HepG2 (cell line): ENCODE measurements around the gene TMEM14C. TPM values are rescaled to one million over a fixed set of nuclear protein-coding genes. Genes with fewer than 3 reads are reported as not detected.
"Not testable (repeated sequence)": the region's sequence is repeated elsewhere in the genome, so short reads cannot be mapped to it uniquely, and the experiment has no call there.

Experiments used
- ATAC-seq: fragments of 200-7000 bp; cut with Tn5 transposase; 3 replicates; pipeline ENCODE4 v1.9.1; 2020; ENCODE audit warnings: mild to moderate bottlenecking, moderate library complexity
- BruUV-seq: library from RNA; stranded (reverse); fragments of 400-500 nt; replicated peaks from 2 replicates; lab custom pipeline; 2021; lab: Mats Ljungman, UMichigan
- CTCF ChIA-PET: fragments of 300-600 bp; formaldehyde crosslinking; extraction: SDS; loops from one replicate; lab custom pipeline; 2021; ENCODE audit warnings: low total read pairs, inconsistent platforms, low intra/inter-chr PET ratio; lab: Yijun Ruan, JAX
- POLR2A ChIA-PET: fragments of 350-600 bp; sonication (Branson Sonifier 250); formaldehyde crosslinking; loops from one replicate; lab custom pipeline; 2020; ENCODE audit warnings: antibody characterized with exemption, inconsistent platforms; lab: Yijun Ruan, JAX
- DNase-seq: peaks from one replicate; pipeline ENCODE4 v3.0.0-alpha.2; 2015; ENCODE audit warnings: low spot score
- FAIRE-seq: peaks from 3 replicates; lab custom pipeline; 2011; peaks lifted over from hg19 to GRCh38; lab: Jason Lieb, UNC
- H2AFZ ChIP-seq: one replicate; pipeline ENCODE4 v1.6.1; 2011; ENCODE audit warnings: low read length, inconsistent platforms
- H3K27ac ChIP-seq: fragments of 300-600 bp; 3 replicates; pipeline ENCODE4 v1.8.0; 2011; ENCODE audit warnings: mixed run types, mild to moderate bottlenecking, mixed read lengths, low read length, inconsistent platforms; ENCODE audit not compliant: insufficient read depth; ENCODE audit errors: extremely low read length
- H3K27me3 ChIP-seq, 2 experiments: fragments of 200-600 bp in 1 of 2; 2 replicates in 1 of 2; 3 replicates in 1 of 2; pipeline versions ENCODE4 v1.6.0 to v1.8.0; 2011; ENCODE audit warnings: low read length in 2 of 2, mild to moderate bottlenecking in 2 of 2, moderate library complexity in 2 of 2, inconsistent platforms in 1 of 2; ENCODE audit not compliant: insufficient read depth in 2 of 2, control insufficient read depth in 1 of 2
- H3K36me3 ChIP-seq, 2 experiments: fragments of 200-600 bp in 1 of 2; replicated peaks in 1 of 2; 2 replicates in 1 of 2; 3 replicates in 1 of 2; pipeline versions ENCODE4 v1.5.1 to v1.8.0; 2011; ENCODE audit warnings: low read length in 2 of 2, inconsistent platforms in 1 of 2; ENCODE audit not compliant: insufficient read depth in 2 of 2, control insufficient read depth in 1 of 2
- H3K4me1 ChIP-seq: 2 replicates; pipeline ENCODE4 v1.5.1; 2012; ENCODE audit warnings: low read length, inconsistent platforms; ENCODE audit not compliant: insufficient read depth
- H3K4me2 ChIP-seq: 2 replicates; pipeline ENCODE4 v1.6.0; 2011; ENCODE audit warnings: low read depth, low read length, inconsistent platforms
- H3K4me3 ChIP-seq, 3 experiments: fragments of 200-600 bp in 1 of 3; sonication (generic), shearing (Covaris generic) in 1 of 3; replicated peaks in 1 of 3; 2 replicates each; pipeline ENCODE4 v1.5.1; 2011 to 2016; ENCODE audit warnings: low read length in 3 of 3, inconsistent platforms in 2 of 3, low read depth in 2 of 3, mild to moderate bottlenecking in 2 of 3, control low read depth in 1 of 3, mixed read lengths in 1 of 3; ENCODE audit not compliant: insufficient read depth in 1 of 3
- H3K79me2 ChIP-seq: one replicate; pipeline ENCODE4 v1.6.1; 2011; ENCODE audit warnings: low read length, inconsistent platforms; ENCODE audit not compliant: insufficient read depth
- H3K9ac ChIP-seq: 2 replicates; pipeline ENCODE4 v1.6.0; 2011; ENCODE audit warnings: mild to moderate bottlenecking, low read depth, low read length, inconsistent platforms; ENCODE audit not compliant: insufficient read depth
- H3K9me3 ChIP-seq: 2 replicates; pipeline ENCODE4 v1.5.1; 2012; ENCODE audit warnings: mild to moderate bottlenecking, low read length
- H4K20me1 ChIP-seq: 2 replicates; pipeline ENCODE4 v1.6.0; 2011; ENCODE audit warnings: inconsistent platforms, mild to moderate bottlenecking, low read length, moderate library complexity; ENCODE audit not compliant: insufficient read depth
- HDAC1 ChIP-seq: sonication (generic); formaldehyde crosslinking; IDR thresholded peaks from 2 replicates; pipeline ENCODE4 v1.5.1; 2020; ENCODE audit warnings: mild to moderate bottlenecking, missing genetic modification reagents
- MLXIP ChIP-seq: sonication (generic); formaldehyde crosslinking; IDR thresholded peaks from 2 replicates; pipeline ENCODE4 v1.9.0; 2021; ENCODE audit warnings: missing genetic modification reagents, borderline replicate concordance
- NR1H2 ChIP-seq: sonication (generic); formaldehyde crosslinking; IDR thresholded peaks from 2 replicates; pipeline ENCODE4 v1.8.1; 2022; ENCODE audit warnings: low read depth, missing genetic modification reagents, borderline replicate concordance
- REPIN1 ChIP-seq: sonication (generic); formaldehyde crosslinking; IDR thresholded peaks from 2 replicates; pipeline ENCODE4 v1.8.0; 2022; ENCODE audit warnings: missing genetic modification reagents, low read depth, mild to moderate bottlenecking, borderline replicate concordance
- REST ChIP-seq, 2 experiments: IDR thresholded peaks; 2 replicates each; pipeline ENCODE4 v1.6.1; 2011 to 2012; ENCODE audit warnings: low read length in 2 of 2, borderline replicate concordance in 1 of 2, low read depth in 1 of 2, mild to moderate bottlenecking in 1 of 2, moderate library complexity in 1 of 2
- RFX5 ChIP-seq: IDR thresholded peaks from 2 replicates; pipeline ENCODE4 v1.6.1; 2011; ENCODE audit warnings: low read depth, low read length, improper control_type of control experiment
- SMC3 ChIP-seq: IDR thresholded peaks from 2 replicates; pipeline ENCODE4 v1.6.1; 2011; ENCODE audit warnings: low read length, improper control_type of control experiment
- ZNF296 ChIP-seq: sonication (generic); formaldehyde crosslinking; conservative IDR thresholded peaks from 2 replicates; pipeline ENCODE4 v1.5.0; 2020; ENCODE audit warnings: mild to moderate bottlenecking, missing genetic modification reagents
- ZNF510 ChIP-seq: sonication (generic); formaldehyde crosslinking; IDR thresholded peaks from 2 replicates; pipeline ENCODE4 v1.4.0; 2020; ENCODE audit warnings: low read depth, mild to moderate bottlenecking, missing genetic modification reagents
- ZNF674 ChIP-seq: sonication (generic); formaldehyde crosslinking; IDR thresholded peaks from 2 replicates; pipeline ENCODE4 v1.5.0; 2020; ENCODE audit warnings: low read depth, mild to moderate bottlenecking, missing genetic modification reagents
- WGBS: methylation state at CpG from one replicate; pipeline ENCODE4 v1.1.6; 2017; ENCODE audit warnings: low lambda C conversion rate; 5-methylcytosine and 5-hydroxymethylcytosine counted together
- in situ Hi-C: cut with HindIII; loops from 2 replicates; pipeline ENCODE4 v1.10.0; 2017; ENCODE audit warnings: low pct_unique_long_range_greater_than_20kb; ENCODE audit not compliant: extremely low pct_ligation_motif_present
- intact Hi-C: fragments of 100-400 bp; cut with micrococcal nuclease; formaldehyde crosslinking; loops from one replicate; pipeline ENCODE4 v1.10.0; 2022; ENCODE audit not compliant: unreplicated experiment
- polyA plus RNA-seq, 8 experiments: library from polyadenylated mRNA; depleted of rRNA in 3 of 8; stranded (reverse) in 7 of 8; unstranded in 1 of 8; fragments of >200 nt; fragmentation: Illumina TruSeq in 4 of 8; extraction: Trizol in 4 of 8; gene quantifications; 2 replicates each; pipeline versions ENCODE4 v1.2.1 to v1.2.3, GENCODE V29; 2011 to 2016; ENCODE audit warnings: low read depth in 4 of 8, missing spikeins in 1 of 8, mixed read lengths in 1 of 8; ENCODE audit not compliant: insufficient read depth in 1 of 8
- total RNA-seq, 5 experiments: library from RNA; depleted of rRNA; stranded (reverse); fragments of >200 nt; fragmentation: Illumina TruSeq; extraction: Trizol; gene quantifications; 2 replicates each; pipeline ENCODE4 v1.2.3, GENCODE V29; 2016; ENCODE audit warnings: low read depth in 1 of 5

The TMEM14C gene
- total and polyA plus RNA-seq, 2 of the 13 experiments (the other 11 are each of a cell fraction or from before 2014, with no cell fraction given) = 184 TPM

GRCh38 chr6:10749734-10750133, 26.9 kb downstream of the TMEM14C start:
- no peak for FAIRE-seq
- Histone ChIP-seq H3K27ac (no peak overlapping the region), H3K27me3 (no peaks in the 10 kb centered on the region), H3K4me1 (peaks cover 29% of the 10 kb centered on the region), H3K9me3 (no peaks in the 10 kb centered on the region), H2AFZ (no peak overlapping the region), H3K9ac (peak overlapping the region; percentile 94; the same call in 1 of the 2 replicates), H3K79me2 (peaks cover 56% of the 10 kb centered on the region), H3K36me3 (peaks cover 25 to 43% of the 10 kb centered on the region in 2 experiments), H3K4me3 (peak overlapping the region in 1 of 3 experiments; percentile 84; a peak in 1 of 6 replicates), H3K4me2 (peak overlapping the region; percentile 90), H4K20me1 (no peaks in the 10 kb centered on the region)
- in situ Hi-C loops = no loop called here
- BruUV-seq = no TSS peak
- DNase-seq = no peak
- CTCF ChIA-PET = no interaction called here
- intact Hi-C loops = loop anchor here (5.0 kb wide), 1 partner anchor 242 kb away; no protein-coding TSS in a partner anchor
- POLR2A ChIA-PET = interaction anchor here (1.8 to 5.1 kb wide), 2 partner anchors 28 to 55 kb away, joined by 9 to 332 read pairs; partner anchors contain the start of genes C6orf52, PAK1IP1 and TMEM14C
- TF ChIP-seq REST (IDR thresholded peaks at IDR 0.05; ENCODE audit: borderline replicate concordance in 1 of 2, low read depth in 1 of 2, low read length in 2 of 2) = no peak
- TF ChIP-seq ZNF510 = no peak
- no peak for TF ChIP-seq RFX5
- no peak for TF ChIP-seq ZNF674 (CRISPR knock-in tag)
- no peak for TF ChIP-seq ZNF296 (CRISPR knock-in tag)
- TF ChIP-seq HDAC1 (CRISPR knock-in tag) = no peak
- TF ChIP-seq NR1H2 (CRISPR knock-in tag) = no peak
- TF ChIP-seq SMC3 = no peak
- TF ChIP-seq MLXIP (CRISPR knock-in tag) = no peak
- no peak for TF ChIP-seq REPIN1 (CRISPR knock-in tag)
- no peak for ATAC-seq
- WGBS = 71% methylated on average over 2 of the region's 2 CpGs

- H3K9me3 ChIP-seq, H4K20me1 ChIP-seq, H3K4me3 ChIP-seq, H3K4me2 ChIP-seq, H3K9ac ChIP-seq, H3K27me3 ChIP-seq, in situ Hi-C loops, FAIRE-seq, BruUV-seq, intact Hi-C loops, DNase-seq, CTCF ChIA-PET, ATAC-seq, H2AFZ ChIP-seq, H3K27ac ChIP-seq: not testable (repeated sequence)
- WGBS = 97% methylated on average over 6 of the region's 6 CpGs
- H3K4me1 ChIP-seq = peaks cover 29% of the 10 kb centered on the region
- H3K36me3 ChIP-seq = peaks cover 29 to 51% of the 10 kb centered on the region in 2 experiments
- POLR2A ChIA-PET = interaction anchor here (5.1 kb wide), 1 partner anchor 29 kb away, joined by 332 read pairs; the partner anchor contains the start of gene TMEM14C
- H3K79me2 ChIP-seq = peaks cover 58% of the 10 kb centered on the region
These were observed 27.7 kb downstream of the TMEM14C start for GRCh38 chr6:10750568-10750967.
